Erythroblast (primary cell): ENCODE measurements around the gene DOCK4.

Experiments used
- GATA1 ChIP-seq: IDR thresholded peaks from 2 replicates; pipeline ENCODE4 v1.6.1; 2011; ENCODE audit warnings: low read depth, mild to moderate bottlenecking, control low read depth, low read length, moderate library complexity
- POLR2A ChIP-seq: IDR thresholded peaks from 2 replicates; pipeline ENCODE4 v1.6.1; 2011; ENCODE audit warnings: mild to moderate bottlenecking, low read length

- no peak for TF ChIP-seq POLR2A
- TF ChIP-seq GATA1: no peak
Observed at GRCh38 chr7:111746950-111747349, 459.2 kb downstream of the DOCK4 start.
